HT-29 (cell line): ENCODE data around the gene DUSP23. TPM values are rescaled to one million over a fixed set of nuclear protein-coding genes. Genes with fewer than 3 reads are reported as not detected.

ENCODE experiments used
- DNase-seq: peaks from one replicate; pipeline ENCODE4 v3.0.0-alpha.2; 2015; ENCODE audit warnings: low spot score
- total RNA-seq: library from RNA; depleted of rRNA; stranded (reverse); fragments of >200 nt; shearing (Covaris generic); gene quantifications from 2 replicates; pipeline ENCODE4 v1.2.3, GENCODE V29; 2014

DUSP23 gene
- total RNA-seq, 1 experiment from 2014 or later: 97.5 TPM

GRCh38 chr1:159786465-159786864 lies 5.7 kb downstream of the DUSP23 start:
- no peak for DNase-seq

GRCh38 chr1:159786966-159787365 lies 6.2 kb downstream of the DUSP23 start:
- no peak for DNase-seq

- peak; percentile 57 for DNase-seq
Measured at GRCh38 chr1:159790237-159790917, 9.6 kb downstream of the DUSP23 start.

GRCh38 chr1:159791031-159791430 lies 10.3 kb downstream of the DUSP23 start:
- no peak for DNase-seq

GRCh38 chr1:159791461-159791860 lies 10.7 kb downstream of the DUSP23 start:
- DNase-seq: no peak

GRCh38 chr1:159795534-159795933 lies 14.8 kb downstream of the DUSP23 start:
- DNase-seq: no peak

- peak; percentile 90 for DNase-seq
Measured at GRCh38 chr1:159798893-159799292, 18.1 kb downstream of the DUSP23 start.

GRCh38 chr1:159799446-159799985 lies 18.8 kb downstream of the DUSP23 start:
- DNase-seq: no peak

- no peak for DNase-seq
Measured at GRCh38 chr1:159800177-159800930, 19.6 kb downstream of the DUSP23 start.

GRCh38 chr1:159802111-159802510 lies 21.3 kb downstream of the DUSP23 start, which contains the start of gene FCRL6:
FCRL6 (plus strand) TSS chr1:159802360; CDS start chr1:159802425, 65 bp downstream.
- DNase-seq: no peak

GRCh38 chr1:159803956-159804689 lies 23.4 kb downstream of the DUSP23 start:
- no peak for DNase-seq

GRCh38 chr1:159804924-159805323 lies 24.2 kb downstream of the DUSP23 start:
- DNase-seq: no peak

- no peak for DNase-seq
Measured at GRCh38 chr1:159815926-159816325, 35.2 kb downstream of the DUSP23 start.

GRCh38 chr1:159817276-159818041 lies 36.7 kb downstream of the DUSP23 start:
- DNase-seq: peak; percentile 45

- DNase-seq: peak; percentile 9
Measured at GRCh38 chr1:159821171-159821867, 40.6 kb downstream of the DUSP23 start.

GRCh38 chr1:159823406-159823805 lies 42.6 kb downstream of the DUSP23 start:
- no peak for DNase-seq

- DNase-seq: no peak
Measured at GRCh38 chr1:159825564-159825963, 44.8 kb downstream of the DUSP23 start.

GRCh38 chr1:159826441-159827101 lies 45.8 kb downstream of the DUSP23 start, which contains the start of gene SLAMF8:
SLAMF8 (plus strand) TSS chr1:159826873; CDS start chr1:159826899, 26 bp downstream.
- no peak for DNase-seq

- no peak for DNase-seq
Measured at GRCh38 chr1:159827102-159827490, 46.3 kb downstream of the DUSP23 start.

GRCh38 chr1:159827549-159827948 lies 46.8 kb downstream of the DUSP23 start:
- no peak for DNase-seq
